HCT116 (cell line): Measurements from ENCODE around the gene HOXB8.

Experiments
- CBX3 ChIP-seq: IDR thresholded peaks from 2 replicates; pipeline ENCODE4 v1.6.1; 2012; ENCODE audit warnings: low read depth
- ELF1 ChIP-seq: IDR thresholded peaks from 2 replicates; pipeline ENCODE4 v1.6.1; 2012; ENCODE audit warnings: low read depth, borderline replicate concordance
- EZH2 ChIP-seq: fragments of 200-600 bp; sonication (generic); IDR thresholded peaks from 2 replicates; pipeline ENCODE4 v1.6.1; 2017; ENCODE audit warnings: antibody characterized with exemption, mixed run types
- POLR2A ChIP-seq: IDR thresholded peaks from 2 replicates; pipeline ENCODE4 v1.7.0; 2011; ENCODE audit warnings: borderline replicate concordance; ENCODE audit not compliant: insufficient read depth, insufficient read length; ENCODE audit errors: extremely low read depth
- POLR2AphosphoS5 ChIP-seq: IDR thresholded peaks from 2 replicates; pipeline ENCODE4 v1.6.1; 2011; ENCODE audit warnings: mild to moderate bottlenecking, low read depth, low read length, moderate library complexity
- RAD21 ChIP-seq: IDR thresholded peaks from 2 replicates; pipeline ENCODE4 v1.6.1; 2012; ENCODE audit warnings: low read depth, mild to moderate bottlenecking
- SIN3A ChIP-seq: IDR thresholded peaks from 2 replicates; pipeline ENCODE4 v1.6.1; 2012; ENCODE audit warnings: low read depth
- SP1 ChIP-seq: IDR thresholded peaks from 2 replicates; pipeline ENCODE4 v1.6.1; 2012; ENCODE audit warnings: low read depth
- YY1 ChIP-seq: IDR thresholded peaks from 2 replicates; pipeline ENCODE4 v1.6.1; 2011; ENCODE audit warnings: low read length, low read depth, moderate library complexity, mild to moderate bottlenecking; ENCODE audit not compliant: insufficient replicate concordance; ENCODE audit errors: extremely low read depth
- ZFX ChIP-seq: fragments of 450-650 bp; IDR thresholded peaks from 2 replicates; pipeline ENCODE4 v1.6.1; 2017
- TF ChIP-seq, protein P1 (sequence below), 3 experiments: fragments of 200-600 bp in 1 of 3; sonication (generic) in 1 of 3; IDR thresholded peaks in 2 of 3; conservative IDR thresholded peaks in 1 of 3; 2 replicates each; pipeline ENCODE4 v1.5.1; 2012 to 2017; ENCODE audit warnings: low read depth in 2 of 3, low read length in 2 of 3, antibody characterized with exemption in 1 of 3, borderline replicate concordance in 1 of 3, control low read depth in 1 of 3, mild to moderate bottlenecking in 1 of 3, mixed read lengths in 1 of 3, mixed run types in 1 of 3, moderate library complexity in 1 of 3; ENCODE audit not compliant: insufficient read depth in 1 of 3
- TF ChIP-seq, protein P2 (sequence below): IDR thresholded peaks from 2 replicates; pipeline ENCODE4 v1.6.1; 2012; ENCODE audit warnings: low read depth

- TF ChIP-seq, protein P1, sequence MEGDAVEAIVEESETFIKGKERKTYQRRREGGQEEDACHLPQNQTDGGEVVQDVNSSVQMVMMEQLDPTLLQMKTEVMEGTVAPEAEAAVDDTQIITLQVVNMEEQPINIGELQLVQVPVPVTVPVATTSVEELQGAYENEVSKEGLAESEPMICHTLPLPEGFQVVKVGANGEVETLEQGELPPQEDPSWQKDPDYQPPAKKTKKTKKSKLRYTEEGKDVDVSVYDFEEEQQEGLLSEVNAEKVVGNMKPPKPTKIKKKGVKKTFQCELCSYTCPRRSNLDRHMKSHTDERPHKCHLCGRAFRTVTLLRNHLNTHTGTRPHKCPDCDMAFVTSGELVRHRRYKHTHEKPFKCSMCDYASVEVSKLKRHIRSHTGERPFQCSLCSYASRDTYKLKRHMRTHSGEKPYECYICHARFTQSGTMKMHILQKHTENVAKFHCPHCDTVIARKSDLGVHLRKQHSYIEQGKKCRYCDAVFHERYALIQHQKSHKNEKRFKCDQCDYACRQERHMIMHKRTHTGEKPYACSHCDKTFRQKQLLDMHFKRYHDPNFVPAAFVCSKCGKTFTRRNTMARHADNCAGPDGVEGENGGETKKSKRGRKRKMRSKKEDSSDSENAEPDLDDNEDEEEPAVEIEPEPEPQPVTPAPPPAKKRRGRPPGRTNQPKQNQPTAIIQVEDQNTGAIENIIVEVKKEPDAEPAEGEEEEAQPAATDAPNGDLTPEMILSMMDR (IDR thresholded peaks at IDR 0.05 in 2 of 3, conservative IDR thresholded peaks at IDR 0.05 in 1 of 3; ENCODE audit: borderline replicate concordance in 1 of 3, insufficient read depth in 1 of 3, low read depth in 2 of 3, low read length in 2 of 3), result no peak
- TF ChIP-seq YY1 (no peak), POLR2A (peak; percentile 43), RAD21 (no peak), EZH2 (no peak), CBX3 (no peak; the same call in 1 of the 2 replicates), ELF1 (no peak), ZFX (no peak), SP1 (no peak), POLR2AphosphoS5 (peak; percentile 41; the same call in 1 of the 2 replicates), SIN3A (no peak)
- TF ChIP-seq, protein P2, sequence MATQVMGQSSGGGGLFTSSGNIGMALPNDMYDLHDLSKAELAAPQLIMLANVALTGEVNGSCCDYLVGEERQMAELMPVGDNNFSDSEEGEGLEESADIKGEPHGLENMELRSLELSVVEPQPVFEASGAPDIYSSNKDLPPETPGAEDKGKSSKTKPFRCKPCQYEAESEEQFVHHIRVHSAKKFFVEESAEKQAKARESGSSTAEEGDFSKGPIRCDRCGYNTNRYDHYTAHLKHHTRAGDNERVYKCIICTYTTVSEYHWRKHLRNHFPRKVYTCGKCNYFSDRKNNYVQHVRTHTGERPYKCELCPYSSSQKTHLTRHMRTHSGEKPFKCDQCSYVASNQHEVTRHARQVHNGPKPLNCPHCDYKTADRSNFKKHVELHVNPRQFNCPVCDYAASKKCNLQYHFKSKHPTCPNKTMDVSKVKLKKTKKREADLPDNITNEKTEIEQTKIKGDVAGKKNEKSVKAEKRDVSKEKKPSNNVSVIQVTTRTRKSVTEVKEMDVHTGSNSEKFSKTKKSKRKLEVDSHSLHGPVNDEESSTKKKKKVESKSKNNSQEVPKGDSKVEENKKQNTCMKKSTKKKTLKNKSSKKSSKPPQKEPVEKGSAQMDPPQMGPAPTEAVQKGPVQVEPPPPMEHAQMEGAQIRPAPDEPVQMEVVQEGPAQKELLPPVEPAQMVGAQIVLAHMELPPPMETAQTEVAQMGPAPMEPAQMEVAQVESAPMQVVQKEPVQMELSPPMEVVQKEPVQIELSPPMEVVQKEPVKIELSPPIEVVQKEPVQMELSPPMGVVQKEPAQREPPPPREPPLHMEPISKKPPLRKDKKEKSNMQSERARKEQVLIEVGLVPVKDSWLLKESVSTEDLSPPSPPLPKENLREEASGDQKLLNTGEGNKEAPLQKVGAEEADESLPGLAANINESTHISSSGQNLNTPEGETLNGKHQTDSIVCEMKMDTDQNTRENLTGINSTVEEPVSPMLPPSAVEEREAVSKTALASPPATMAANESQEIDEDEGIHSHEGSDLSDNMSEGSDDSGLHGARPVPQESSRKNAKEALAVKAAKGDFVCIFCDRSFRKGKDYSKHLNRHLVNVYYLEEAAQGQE, result no peak
Observed at GRCh38 chr17:48647103-48647962, 32.2 kb upstream of the HOXB8 start.
